GM13977 (cell line): ENCODE results near the gene CD300E.

Source experiments
- DNase-seq: peaks from one replicate; pipeline ENCODE4 v3.0.0; 2012; ENCODE audit warnings: low spot score
- CTCF ChIP-seq: IDR thresholded peaks from 2 replicates; pipeline ENCODE4 v1.5.1; 2012; ENCODE audit warnings: mild to moderate bottlenecking, control low read depth; ENCODE audit not compliant: insufficient read depth; ENCODE audit errors: extremely low read depth, missing control alignments
- in situ Hi-C: fragments of 300-500 bp; cut with MboI; formaldehyde crosslinking; loops from one replicate; pipeline ENCODE4 v1.12.0; 2022; ENCODE audit warnings: low sequenced_read_pairs, low pct_unique_long_range_greater_than_20kb, mixed read lengths, inconsistent platforms; ENCODE audit not compliant: unreplicated experiment

Gene CD300E

GRCh38 chr17:74612046-74612445 lies 11.5 kb downstream of the CD300E start:
- TF ChIP-seq CTCF: no peak
- in situ Hi-C loops: no loop called here
- no peak for DNase-seq

GRCh38 chr17:74610108-74610507 lies 13.4 kb downstream of the CD300E start:
- TF ChIP-seq CTCF: no peak
- DNase-seq: no peak
- in situ Hi-C loops: no loop called here

- DNase-seq: no peak
- in situ Hi-C loops: no loop called here
- TF ChIP-seq CTCF: no peak
Observed at GRCh38 chr17:74608511-74608910, 15.0 kb downstream of the CD300E start.

- TF ChIP-seq CTCF: no peak
- in situ Hi-C loops: no loop called here
- no peak for DNase-seq
Observed at GRCh38 chr17:74607221-74607620, 16.3 kb downstream of the CD300E start.

- in situ Hi-C loops: no loop called here
- TF ChIP-seq CTCF: no peak
- no peak for DNase-seq
Observed at GRCh38 chr17:74606050-74606449, 17.5 kb downstream of the CD300E start.

GRCh38 chr17:74605361-74605760 lies 18.2 kb downstream of the CD300E start:
- in situ Hi-C loops: no loop called here
- DNase-seq: no peak
- TF ChIP-seq CTCF: no peak

- no peak for DNase-seq
- no peak for TF ChIP-seq CTCF
- in situ Hi-C loops: no loop called here
Observed at GRCh38 chr17:74604761-74605160, 18.8 kb downstream of the CD300E start.
